Gastrocnemius medialis (tissue), 4 donors: ENCODE data around the gene INCENP.

Experiments used
- CTCF ChIP-seq, 5 experiments: fragments of 450-650 bp in 3 of 5; fragments of 200-600 bp in 2 of 5; sonication (generic) in 2 of 5; IDR thresholded peaks in 4 of 5; conservative IDR thresholded peaks in 1 of 5; 1 replicate in 4 of 5; 2 replicates in 1 of 5; pipeline ENCODE4 v1.5.1; 2016 to 2019; ENCODE audit warnings: antibody characterized with exemption in 5 of 5, mild to moderate bottlenecking in 3 of 5, moderate library complexity in 3 of 5
- POLR2A ChIP-seq, 2 donors: fragments of 450-650 bp; IDR thresholded peaks; one replicate each; pipeline ENCODE4 v1.6.1; 2017; ENCODE audit warnings: antibody characterized with exemption in 2 of 2, mild to moderate bottlenecking in 2 of 2, moderate library complexity in 2 of 2

GRCh38 chr11:62108971-62109404, 14.8 kb upstream of the INCENP start:
- TF ChIP-seq CTCF (IDR thresholded peaks at IDR 0.05 in 4 of 5, conservative IDR thresholded peaks at IDR 0.05 in 1 of 5) (no peak), POLR2A (IDR thresholded peaks at IDR 0.05) (no peak)
